CD4-positive, alpha-beta T cell treated with Interleukin-17A for 4 hours (primary cell): ENCODE measurements around the gene CFD.
"Not testable (repeated sequence)": the region's sequence is repeated elsewhere in the genome, so short reads cannot be mapped to it uniquely, and the experiment has no call there.

ENCODE experiments used
- DNase-seq: peaks from one replicate; pipeline ENCODE4 v3.0.0-alpha.2; 2020; ENCODE audit warnings: mixed read lengths

The CFD gene

DNA sequence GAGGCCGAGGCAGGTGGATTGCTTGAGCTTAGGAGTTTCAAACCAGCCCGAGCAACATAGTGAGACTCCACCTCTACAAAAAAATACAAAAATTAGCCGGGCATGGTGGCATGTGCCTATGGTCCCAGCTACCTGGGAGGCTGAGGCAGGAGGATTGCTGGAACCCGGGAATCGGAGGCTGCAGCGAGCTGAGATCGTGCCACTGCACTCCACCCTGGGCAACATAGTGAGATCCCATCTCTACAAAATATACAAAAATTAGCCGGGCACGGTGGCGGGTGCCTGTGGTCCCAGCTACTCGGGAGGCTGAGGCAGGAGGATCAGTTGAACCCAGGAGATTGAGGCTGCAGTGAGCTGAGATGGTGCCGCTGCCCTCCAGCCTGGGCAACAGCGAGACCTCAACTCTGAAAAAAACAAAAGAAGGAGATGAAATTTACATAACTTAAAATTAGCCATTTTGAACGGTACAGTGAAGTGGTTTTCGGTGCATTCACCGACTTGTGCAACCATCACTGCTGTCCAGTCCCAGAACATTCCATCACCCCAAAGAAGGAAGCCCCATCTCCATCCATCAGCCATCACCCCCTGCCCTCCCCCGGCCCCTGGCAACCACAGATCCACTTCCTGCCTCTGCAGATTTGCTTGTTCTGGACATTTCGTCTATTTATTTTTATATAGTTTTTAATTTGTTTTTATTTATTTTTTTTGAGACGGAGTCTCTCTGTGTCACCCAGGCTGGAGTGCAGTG is 33.4 kb upstream of the CFD start:
- no peak for DNase-seq

DNA sequence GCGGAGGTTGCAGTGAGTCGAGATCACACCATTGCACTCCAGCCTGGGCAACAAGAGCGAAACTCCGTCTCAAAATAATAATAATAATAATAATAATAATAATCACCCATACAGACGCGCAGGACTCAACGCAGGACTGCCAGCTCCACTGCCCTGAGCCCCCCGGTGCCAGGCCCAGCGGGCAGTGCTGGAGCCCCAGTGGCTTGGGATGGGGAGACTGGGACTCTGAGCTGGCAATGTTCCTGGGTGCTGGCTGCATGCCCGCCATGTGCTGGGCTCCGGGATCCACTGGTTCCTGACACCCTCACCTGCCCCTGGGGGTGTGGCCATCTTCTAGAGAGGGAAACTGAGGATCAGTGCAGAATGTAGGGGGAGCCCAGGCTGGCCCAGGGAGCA is 32.2 kb upstream of the CFD start:
- DNase-seq, result no peak

GRCh38 chr19:827710-828321 is 31.6 kb upstream of the CFD start, which contains the start of gene AZU1:
AZU1 (plus strand) TSS chr19:827837; CDS start chr19:827847, 10 bp downstream.
- DNase-seq, result no peak

DNA sequence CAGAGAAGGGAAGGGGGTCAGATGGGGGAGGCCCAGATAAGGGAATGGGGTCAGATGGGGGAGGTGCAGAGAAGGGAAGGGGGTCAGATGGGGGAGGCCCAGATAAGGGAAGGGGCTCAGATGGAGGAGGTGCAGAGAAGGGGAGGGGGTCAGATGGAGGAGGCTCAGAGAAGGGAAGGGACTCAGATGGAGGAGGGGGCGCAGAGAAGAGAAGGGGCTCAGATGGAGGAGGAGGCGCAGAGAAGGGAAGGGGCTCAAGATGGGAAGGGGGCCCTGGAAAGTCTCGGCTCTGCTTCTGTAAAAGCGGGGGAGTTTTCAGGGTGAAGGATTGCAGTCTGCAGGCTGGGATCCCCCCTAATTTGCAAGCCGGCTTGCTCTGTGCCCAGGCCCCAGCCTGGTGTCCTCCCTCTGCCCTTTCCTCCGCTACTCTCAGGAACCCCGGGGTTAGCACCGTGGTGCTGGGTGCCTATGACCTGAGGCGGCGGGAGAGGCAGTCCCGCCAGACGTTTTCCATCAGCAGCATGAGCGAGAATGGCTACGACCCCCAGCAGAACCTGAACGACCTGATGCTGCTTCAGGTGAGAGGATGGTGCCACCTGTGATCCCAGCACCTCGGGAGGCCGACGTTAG is 30.2 kb upstream of the CFD start:
- DNase-seq, result no peak

DNA sequence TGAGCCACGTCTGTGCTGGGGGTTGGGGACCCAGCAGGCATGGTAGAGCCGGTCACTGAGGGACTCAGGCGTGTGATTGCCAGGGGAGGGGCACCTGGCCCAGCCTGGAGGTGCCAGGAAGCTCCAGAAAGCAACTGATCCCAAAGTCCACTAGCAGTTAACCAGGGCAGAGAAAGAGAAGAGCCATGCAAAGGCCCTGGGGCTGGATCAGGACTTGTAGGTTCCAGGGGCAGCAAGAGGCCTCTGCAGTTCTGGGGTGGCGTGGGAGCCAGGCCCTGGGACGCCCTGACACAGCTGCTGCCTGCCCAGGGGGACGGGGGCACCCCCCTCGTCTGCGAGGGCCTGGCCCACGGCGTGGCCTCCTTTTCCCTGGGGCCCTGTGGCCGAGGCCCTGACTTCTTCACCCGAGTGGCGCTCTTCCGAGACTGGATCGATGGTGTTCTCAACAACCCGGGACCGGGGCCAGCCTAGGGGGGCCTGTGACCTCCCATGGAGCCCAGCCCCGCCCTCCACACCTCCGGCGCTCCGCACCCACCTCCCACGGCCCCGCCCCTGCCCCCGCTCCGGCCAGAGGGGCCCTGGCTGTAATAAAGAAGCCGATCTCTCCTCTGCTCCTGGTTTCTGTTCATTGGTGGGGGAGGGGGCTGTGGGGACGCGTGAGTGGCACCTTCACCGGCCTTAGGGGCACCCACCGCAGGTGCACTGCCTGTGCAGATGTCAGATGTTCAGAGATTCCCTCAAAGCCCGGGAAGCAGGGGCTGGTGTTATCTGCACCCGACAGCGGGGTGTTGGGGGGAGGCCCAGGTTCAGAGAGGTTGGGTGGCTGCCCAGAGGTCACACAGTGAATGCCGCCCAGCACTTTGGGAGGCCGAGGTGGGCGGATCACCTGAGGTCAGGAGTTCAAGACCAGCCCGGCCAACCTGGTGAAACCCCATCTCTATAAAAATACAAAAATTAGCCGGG is 27.8 kb upstream of the CFD start:
- no peak for DNase-seq

DNA sequence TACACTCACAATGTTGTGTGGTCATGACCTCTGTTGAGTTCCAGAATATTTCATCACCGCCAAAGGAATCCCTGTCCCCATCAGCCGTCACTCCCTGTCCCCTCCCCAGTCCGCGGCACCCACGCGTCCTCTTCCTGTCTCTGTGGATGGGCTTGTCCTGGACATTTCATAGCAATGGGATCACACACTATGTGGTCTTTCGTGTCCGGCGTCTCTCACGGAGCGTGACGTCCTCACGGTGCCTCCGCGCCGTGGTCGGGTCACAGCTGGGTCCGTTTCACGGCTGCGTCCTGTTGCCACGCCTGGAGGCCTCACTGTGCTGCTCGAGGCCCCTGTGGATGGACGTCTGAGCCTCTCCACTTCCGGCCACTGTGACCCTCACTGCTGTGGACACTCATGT is 25.2 kb upstream of the CFD start:
- no peak for DNase-seq

DNA sequence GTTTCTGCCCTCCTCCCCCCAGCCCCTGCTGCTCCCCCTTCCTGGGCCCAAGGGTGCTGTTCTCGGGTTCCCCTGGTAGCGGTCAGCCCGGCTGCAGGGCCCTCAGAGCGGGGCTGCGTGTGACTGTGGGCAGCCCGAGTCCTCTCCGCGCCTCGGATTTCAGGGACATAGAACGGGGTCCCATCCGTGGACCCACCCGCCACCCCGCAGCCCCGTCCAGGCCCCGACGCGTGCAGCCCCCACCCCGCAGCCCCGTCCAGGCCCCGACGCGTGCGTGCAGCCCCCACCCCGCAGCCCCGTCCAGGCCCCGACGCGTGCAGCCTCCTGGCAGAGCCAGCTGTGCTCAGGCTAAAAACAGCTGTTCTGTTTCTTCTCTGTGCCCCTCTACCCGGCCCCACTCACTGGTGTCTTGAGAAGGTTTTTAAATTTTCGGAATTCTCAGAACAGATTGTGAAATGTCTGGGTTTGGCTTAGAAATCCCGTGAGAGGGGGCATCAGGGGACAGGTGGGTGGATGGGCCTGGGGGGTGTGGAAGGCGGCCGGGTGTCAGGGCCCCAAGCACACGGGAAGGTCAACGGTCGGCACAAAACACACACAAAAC is 24.2 kb upstream of the CFD start:
- DNase-seq, result no peak

GRCh38 chr19:840519-841206 is 18.8 kb upstream of the CFD start, which contains the start of gene PRTN3:
PRTN3 (plus strand) TSS chr19:840999; CDS start chr19:841009, 10 bp downstream.
- no peak for DNase-seq

- not testable (repeated sequence) for DNase-seq
Observed at GRCh38 chr19:842802-843179, 16.7 kb upstream of the CFD start.

DNA sequence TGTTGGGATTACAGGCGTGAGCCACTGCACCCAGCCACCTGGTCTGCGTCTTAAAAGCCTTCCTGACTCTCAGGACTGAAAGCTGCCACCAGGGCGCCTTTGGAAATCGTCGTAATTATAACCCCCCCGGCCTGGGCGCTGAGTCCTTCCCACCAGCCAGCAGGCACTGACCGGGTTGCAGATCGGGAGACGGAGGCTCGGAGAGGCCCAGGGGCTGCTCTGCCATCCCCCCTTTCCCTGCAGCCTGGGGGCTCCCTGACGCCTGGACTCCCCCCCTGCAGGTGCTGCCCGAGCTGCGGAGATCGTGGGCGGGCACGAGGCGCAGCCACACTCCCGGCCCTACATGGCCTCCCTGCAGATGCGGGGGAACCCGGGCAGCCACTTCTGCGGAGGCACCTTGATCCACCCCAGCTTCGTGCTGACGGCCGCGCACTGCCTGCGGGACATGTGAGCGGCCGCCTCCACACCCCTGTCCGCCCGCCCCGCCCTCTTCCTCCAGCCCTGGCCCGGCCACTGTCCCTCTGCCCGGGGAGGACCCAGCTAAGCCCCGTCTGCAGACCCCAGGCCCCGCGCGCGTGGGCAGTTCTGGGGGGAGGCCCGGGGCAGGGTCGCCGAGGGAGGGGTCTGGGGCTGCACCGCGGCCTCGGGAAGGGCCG is 16.2 kb upstream of the CFD start:
- DNase-seq, result no peak

DNA sequence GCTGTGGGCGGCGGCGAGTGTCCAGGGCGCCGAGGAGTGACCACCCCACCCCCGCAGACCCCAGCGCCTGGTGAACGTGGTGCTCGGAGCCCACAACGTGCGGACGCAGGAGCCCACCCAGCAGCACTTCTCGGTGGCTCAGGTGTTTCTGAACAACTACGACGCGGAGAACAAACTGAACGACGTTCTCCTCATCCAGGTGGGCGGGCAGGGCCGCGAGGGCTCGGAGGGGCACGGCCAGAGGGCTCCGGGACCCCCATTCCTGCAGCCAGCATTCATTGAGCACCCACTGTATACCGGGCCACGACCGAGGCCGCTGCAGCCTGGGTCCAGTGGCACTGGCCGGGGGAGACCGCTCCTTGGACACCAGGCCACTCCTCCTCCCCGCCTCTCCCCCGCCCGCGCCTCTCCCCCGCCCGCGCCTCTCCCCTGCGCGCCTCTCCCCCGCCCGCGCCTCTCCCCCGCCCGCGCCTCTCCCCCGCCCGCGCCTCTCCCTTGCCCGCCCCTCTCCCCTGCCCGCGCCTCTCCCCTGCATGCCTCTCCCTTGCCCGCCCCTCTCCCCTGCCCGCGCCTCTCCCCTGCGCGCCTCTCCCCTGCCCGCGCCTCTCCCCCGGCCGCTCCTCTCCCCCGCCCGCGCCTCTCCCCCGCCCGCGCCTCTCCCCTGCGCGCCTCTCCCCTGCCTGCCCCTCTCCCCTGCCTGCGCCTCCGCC is 15.5 kb upstream of the CFD start:
- DNase-seq, result no peak

GRCh38 chr19:844546-844971 is 14.9 kb upstream of the CFD start:
- DNase-seq, result no peak

DNA sequence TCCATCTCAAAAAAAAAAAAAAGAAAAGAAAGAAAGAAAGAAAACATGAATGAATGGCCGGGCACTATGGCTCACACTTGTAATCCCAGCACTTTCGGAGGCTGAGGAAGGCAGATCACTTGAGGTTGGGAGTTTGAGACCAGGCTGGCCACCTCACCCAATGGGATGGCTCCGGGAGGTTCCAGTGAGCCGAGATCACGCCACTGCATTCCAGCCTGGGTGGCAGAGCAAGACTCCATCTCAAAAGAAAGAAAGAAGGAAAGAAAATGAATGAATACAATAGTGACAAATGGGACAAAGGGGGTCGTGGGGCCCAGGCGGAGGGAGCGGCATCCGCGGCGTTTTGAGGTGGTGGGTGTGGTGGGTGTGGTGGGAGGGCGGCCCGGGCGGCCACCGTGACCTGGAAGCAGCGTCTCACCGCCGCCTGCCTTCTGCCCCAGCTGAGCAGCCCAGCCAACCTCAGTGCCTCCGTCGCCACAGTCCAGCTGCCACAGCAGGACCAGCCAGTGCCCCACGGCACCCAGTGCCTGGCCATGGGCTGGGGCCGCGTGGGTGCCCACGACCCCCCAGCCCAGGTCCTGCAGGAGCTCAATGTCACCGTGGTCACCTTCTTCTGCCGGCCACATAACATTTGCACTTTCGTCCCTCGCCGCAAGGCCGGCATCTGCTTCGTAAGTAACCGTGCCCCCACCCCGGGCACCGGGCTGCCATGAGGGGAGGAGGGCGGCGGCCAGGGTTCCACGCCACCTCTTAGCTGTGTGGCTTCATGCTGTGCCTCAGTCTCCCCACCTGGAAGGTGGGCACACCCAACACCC is 13.6 kb upstream of the CFD start:
- no peak for DNase-seq

GRCh38 chr19:848386-848921 is 11.0 kb upstream of the CFD start:
- no peak for DNase-seq

GRCh38 chr19:849195-849594 is 10.3 kb upstream of the CFD start:
- DNase-seq, result not testable (repeated sequence)

DNA sequence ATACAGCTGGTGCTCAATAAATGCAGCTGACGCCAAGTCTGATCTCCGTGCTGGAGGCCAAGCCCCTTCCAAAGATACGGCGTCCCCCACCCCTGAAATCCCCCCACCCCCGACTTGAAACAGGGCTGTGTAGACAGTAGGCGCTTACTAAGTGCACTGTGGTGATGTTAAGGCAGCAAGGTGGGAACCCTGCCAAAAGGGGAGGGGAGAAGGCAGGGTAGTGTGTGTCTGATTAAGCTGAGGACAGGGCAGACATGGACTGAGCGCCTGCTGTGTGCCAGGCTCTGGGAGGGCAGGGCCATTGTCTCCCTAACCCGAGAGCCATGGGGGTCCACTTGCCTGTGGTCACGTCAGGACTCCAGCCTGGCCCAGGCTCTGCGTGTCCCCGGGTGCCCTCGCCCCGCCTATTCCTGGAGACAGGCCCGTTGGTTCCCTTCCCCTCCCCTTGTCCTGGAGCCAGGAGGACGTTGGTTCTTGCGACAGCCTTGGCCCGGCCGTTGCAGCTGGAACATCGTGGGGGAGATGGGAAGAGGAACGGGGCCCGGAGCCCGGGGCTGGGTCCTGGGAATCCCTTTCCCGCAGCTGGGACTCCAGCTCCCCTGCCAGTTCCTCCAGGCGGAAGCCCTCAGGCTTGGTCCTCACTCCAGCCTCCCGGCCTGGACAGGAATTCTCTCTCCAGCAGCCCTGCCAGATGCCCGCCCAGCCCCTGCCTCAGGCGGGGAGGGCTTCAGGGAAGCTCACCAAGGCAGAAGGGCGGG is 9.1 kb upstream of the CFD start:
- DNase-seq, result no peak

DNA sequence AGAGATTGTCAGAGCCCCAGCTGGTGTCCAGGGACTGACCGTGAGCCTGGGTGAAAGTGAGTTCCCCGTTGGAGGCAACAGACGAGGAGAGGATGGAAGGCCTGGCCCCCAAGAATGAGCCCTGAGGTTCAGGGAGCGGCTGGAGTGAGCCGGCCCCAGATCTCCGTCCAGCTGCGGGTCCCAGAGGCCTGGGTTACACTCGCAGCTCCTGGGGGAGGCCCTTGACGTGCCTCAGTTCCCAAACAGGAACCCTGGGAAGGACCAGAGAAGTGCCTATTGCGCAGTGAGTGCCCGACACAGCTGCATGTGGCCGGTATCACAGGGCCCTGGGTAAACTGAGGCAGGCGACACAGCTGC is 8.5 kb upstream of the CFD start:
- no peak for DNase-seq

DNA sequence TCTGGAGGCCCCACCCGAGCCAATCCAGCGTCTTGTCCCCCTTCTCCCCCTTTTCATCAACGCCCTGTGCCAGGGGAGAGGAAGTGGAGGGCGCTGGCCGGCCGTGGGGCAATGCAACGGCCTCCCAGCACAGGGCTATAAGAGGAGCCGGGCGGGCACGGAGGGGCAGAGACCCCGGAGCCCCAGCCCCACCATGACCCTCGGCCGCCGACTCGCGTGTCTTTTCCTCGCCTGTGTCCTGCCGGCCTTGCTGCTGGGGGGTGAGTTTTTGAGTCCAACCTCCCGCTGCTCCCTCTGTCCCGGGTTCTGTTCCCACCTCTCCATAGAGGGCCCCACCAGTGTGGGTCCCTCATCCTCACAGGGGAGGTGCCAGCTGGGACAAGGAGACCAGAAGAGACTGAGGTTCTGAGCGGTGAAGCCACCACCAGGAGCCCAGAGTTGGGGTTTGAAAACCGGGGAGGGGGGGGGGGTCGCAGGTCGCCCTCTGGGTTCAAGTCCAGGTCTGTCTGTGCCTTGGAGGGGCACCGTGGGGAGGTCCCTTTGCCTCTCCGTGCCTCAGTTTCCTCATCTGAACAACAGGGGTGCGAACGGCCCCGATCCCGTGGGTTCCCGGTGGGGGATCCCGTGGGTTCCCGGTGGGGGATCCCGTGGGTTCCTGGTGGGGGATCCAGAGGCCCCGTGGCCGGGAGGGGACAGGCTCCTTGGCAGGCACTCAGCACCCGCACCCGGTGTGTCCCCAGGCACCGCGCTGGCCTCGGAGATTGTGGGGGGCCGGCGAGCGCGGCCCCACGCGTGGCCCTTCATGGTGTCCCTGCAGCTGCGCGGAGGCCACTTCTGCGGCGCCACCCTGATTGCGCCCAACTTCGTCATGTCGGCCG is 7.1 kb upstream of the CFD start, which contains the start of gene ELANE:
Gene ELANE (plus strand): TSS at position 168 of the 878 bp plus-strand sequence. CDS start 26 bp downstream, at position 194.
- no peak for DNase-seq
